Measurements from ENCODE around the gene TTC34.

DNA sequence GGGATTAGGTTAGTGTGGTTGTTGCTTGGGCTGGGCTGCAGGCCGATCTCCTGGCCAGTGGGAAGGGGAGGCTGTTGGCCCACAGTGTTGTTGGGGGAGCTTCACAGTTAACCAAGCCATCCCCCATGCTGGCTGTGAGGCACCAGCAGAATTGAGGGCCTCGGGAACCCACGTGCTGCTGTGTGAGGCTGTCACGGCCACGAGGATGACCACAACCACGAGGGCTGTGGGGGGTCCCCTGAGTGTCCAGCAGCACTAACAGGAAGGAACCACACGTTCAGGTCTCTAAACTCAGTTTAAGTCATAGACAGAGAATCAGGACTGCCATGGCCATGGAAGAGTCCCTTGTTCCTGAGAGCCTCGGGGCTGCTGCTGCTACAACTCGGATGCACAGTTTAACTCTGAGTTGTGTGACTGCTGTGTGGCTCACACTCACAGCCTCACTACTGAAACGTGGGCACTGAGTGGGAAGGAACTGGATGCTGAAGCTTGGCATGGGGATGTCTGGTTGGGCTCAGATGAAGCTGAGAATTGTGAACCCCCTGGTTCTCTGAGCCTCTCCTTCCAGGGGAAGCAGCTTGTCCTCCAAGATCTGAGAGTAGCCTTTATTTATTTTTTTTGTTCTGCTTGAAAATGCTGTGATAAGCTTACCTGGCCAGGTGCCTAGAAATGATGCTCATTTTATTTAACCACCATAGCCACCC, 163.9 kb downstream of the TTC34 start:
- TF ChIP-seq EZH2 (IDR thresholded peaks at IDR 0.05; ENCODE audit: insufficient read depth, poor library complexity, severe bottlenecking): no peak
- TF ChIP-seq EZH2phosphoT487 (IDR thresholded peaks at IDR 0.05; ENCODE audit: insufficient read depth, low read depth): no peak

Data from GM23248 (cell line).